H1 (cell line): Measurements from ENCODE around the gene UPF3A. TPM values are rescaled to one million over a fixed set of nuclear protein-coding genes. Genes with fewer than 3 reads are reported as not detected.

Experiments
- CTCF ChIA-PET: fragments of 300-600 bp; sonication (Branson Sonifier 250); formaldehyde crosslinking; loops from one replicate; lab custom pipeline; 2021; ENCODE audit not compliant: partially characterized antibody; lab: Charles Lee
- POLR2A ChIA-PET: fragments of 300-600 bp; sonication (Branson Sonifier 250); formaldehyde crosslinking; loops from one replicate; lab custom pipeline; 2021; ENCODE audit warnings: inconsistent platforms; ENCODE audit not compliant: partially characterized antibody; lab: Charles Lee
- DNase-seq, 2 experiments: peaks; one replicate each; pipeline versions ENCODE4 v3.0.0 to v3.0.0-alpha.2; 2010 to 2022; ENCODE audit warnings: low spot score in 2 of 2, low read depth in 1 of 2, mixed read lengths in 1 of 2
- FAIRE-seq: peaks from 2 replicates; lab custom pipeline; 2011; peaks lifted over from hg19 to GRCh38; lab: Jason Lieb, UNC
- H2AFZ ChIP-seq: 2 replicates; pipeline ENCODE4 v1.8.1; 2012; ENCODE audit warnings: low read length, inconsistent platforms
- H2AK5ac ChIP-seq: 2 replicates; pipeline ENCODE4 v1.6.1; 2013; ENCODE audit warnings: low read depth, low read length
- H2BK120ac ChIP-seq: replicated peaks from 2 replicates; pipeline ENCODE3; 2013; ENCODE audit warnings: low read depth, low read length, inconsistent platforms
- H2BK12ac ChIP-seq: 2 replicates; pipeline ENCODE4 v1.6.1; 2013; ENCODE audit warnings: low read depth, low read length
- H2BK15ac ChIP-seq: 2 replicates; pipeline ENCODE4 v1.6.1; 2013; ENCODE audit warnings: low read length
- H2BK20ac ChIP-seq: 2 replicates; pipeline ENCODE4 v1.6.1; 2013; ENCODE audit warnings: low read length
- H2BK5ac ChIP-seq: 2 replicates; pipeline ENCODE4 v1.6.1; 2013; ENCODE audit warnings: low read depth, low read length
- H3K14ac ChIP-seq: 2 replicates; pipeline ENCODE4 v1.6.1; 2013; ENCODE audit warnings: inconsistent platforms; ENCODE audit not compliant: insufficient read length
- H3K18ac ChIP-seq: 2 replicates; pipeline ENCODE4 v1.6.1; 2013; ENCODE audit warnings: low read length; ENCODE audit errors: extremely low read depth
- H3K23ac ChIP-seq: 2 replicates; pipeline ENCODE4 v1.6.1; 2013; ENCODE audit warnings: inconsistent platforms; ENCODE audit not compliant: insufficient read length
- H3K23me2 ChIP-seq: 2 replicates; pipeline ENCODE4 v1.6.1; 2013; ENCODE audit warnings: low read depth, low read length
- H3K27ac ChIP-seq: 2 replicates; pipeline ENCODE4 v1.6.1; 2011; ENCODE audit warnings: low read depth, low read length, inconsistent platforms
- H3K27me3 ChIP-seq, 4 experiments: replicated peaks in 1 of 4; 1 replicate in 1 of 4; 2 replicates in 3 of 4; pipeline versions ENCODE4 v1.6.1 to v1.8.1; 2011 to 2013; ENCODE audit warnings: low read length in 3 of 4, mild to moderate bottlenecking in 3 of 4, inconsistent platforms in 2 of 4, mixed read lengths in 2 of 4, moderate library complexity in 1 of 4; ENCODE audit not compliant: control insufficient read depth in 3 of 4, insufficient read depth in 3 of 4; ENCODE audit errors: extremely low read depth in 1 of 4
- H3K36me3 ChIP-seq, 4 experiments: 2 replicates each; pipeline versions ENCODE4 v1.6.1 to v1.8.1; 2011 to 2013; ENCODE audit warnings: mild to moderate bottlenecking in 4 of 4, low read length in 3 of 4, moderate library complexity in 2 of 4, control low read depth in 1 of 4, inconsistent platforms in 1 of 4; ENCODE audit not compliant: insufficient read depth in 4 of 4, control insufficient read depth in 2 of 4
- H3K4ac ChIP-seq: replicated peaks from 2 replicates; pipeline ENCODE3; 2013; ENCODE audit warnings: low read length, low read depth, mixed read lengths, inconsistent platforms; ENCODE audit not compliant: insufficient read length
- H3K4me1 ChIP-seq, 4 experiments: replicated peaks in 1 of 4; 1 replicate in 1 of 4; 2 replicates in 3 of 4; pipeline versions ENCODE4 v1.6.1 to v1.8.1; 2011 to 2013; ENCODE audit warnings: low read length in 3 of 4, inconsistent platforms in 2 of 4, mixed read lengths in 1 of 4; ENCODE audit not compliant: insufficient read depth in 4 of 4, control insufficient read depth in 3 of 4
- H3K4me2 ChIP-seq, 2 experiments: 2 replicates each; pipeline versions ENCODE4 v1.6.1 to v1.8.1; 2011 to 2013; ENCODE audit warnings: low read depth in 2 of 2, low read length in 2 of 2, control low read depth in 1 of 2, inconsistent platforms in 1 of 2, mild to moderate bottlenecking in 1 of 2; ENCODE audit not compliant: insufficient read depth in 1 of 2
- H3K4me3 ChIP-seq, 4 experiments: fragments of 200-600, 300-600 bp in 1 of 4; sonication (generic), shearing (Covaris generic), sonication (Bioruptor Twin) in 1 of 4; 2 replicates each; pipeline versions ENCODE4 v1.5.1 to v1.8.1; 2011 to 2016; ENCODE audit warnings: low read length in 4 of 4, low read depth in 3 of 4, control low read depth in 2 of 4, inconsistent platforms in 2 of 4, mild to moderate bottlenecking in 2 of 4, mixed read lengths in 1 of 4, moderate library complexity in 1 of 4; ENCODE audit not compliant: insufficient read depth in 2 of 4; ENCODE audit errors: extremely low read depth in 1 of 4
- H3K56ac ChIP-seq: replicated peaks from 2 replicates; pipeline ENCODE3; 2013; ENCODE audit warnings: low read depth, mild to moderate bottlenecking, mixed read lengths, low read length, inconsistent platforms; ENCODE audit not compliant: insufficient read length
- H3K79me1 ChIP-seq: 2 replicates; pipeline ENCODE4 v1.6.1; 2013; ENCODE audit warnings: low read depth, low read length, control low read depth
- H3K79me2 ChIP-seq, 2 experiments: 2 replicates each; pipeline versions ENCODE4 v1.6.1 to v1.8.1; 2012 to 2013; ENCODE audit warnings: low read length in 2 of 2, mild to moderate bottlenecking in 2 of 2, inconsistent platforms in 1 of 2; ENCODE audit not compliant: insufficient read depth in 2 of 2, control insufficient read depth in 1 of 2
- H3K9ac ChIP-seq, 4 experiments: replicated peaks in 1 of 4; 1 replicate in 1 of 4; 2 replicates in 3 of 4; pipeline versions ENCODE4 v1.6.1 to v1.8.1; 2011 to 2013; ENCODE audit warnings: low read depth in 3 of 4, low read length in 3 of 4, control low read depth in 2 of 4, mild to moderate bottlenecking in 2 of 4, moderate library complexity in 2 of 4, inconsistent platforms in 1 of 4; ENCODE audit errors: extremely low read depth in 1 of 4
- H3K9me3 ChIP-seq, 2 experiments: 2 replicates each; pipeline versions ENCODE4 v1.6.1 to v1.8.1; 2012 to 2013; ENCODE audit warnings: mild to moderate bottlenecking in 2 of 2, moderate library complexity in 2 of 2, control low read depth in 1 of 2, inconsistent platforms in 1 of 2, low read depth in 1 of 2, low read length in 1 of 2, mixed read lengths in 1 of 2; ENCODE audit not compliant: insufficient read depth in 2 of 2
- H4K20me1 ChIP-seq, 2 experiments: replicated peaks in 1 of 2; 2 replicates each; pipeline versions ENCODE3 to v1.8.1; 2011 to 2013; ENCODE audit warnings: inconsistent platforms in 2 of 2, low read length in 2 of 2, mild to moderate bottlenecking in 1 of 2; ENCODE audit not compliant: insufficient read depth in 2 of 2, control insufficient read depth in 1 of 2
- H4K5ac ChIP-seq: 2 replicates; pipeline ENCODE4 v1.6.1; 2013; ENCODE audit warnings: low read length, low read depth, mixed read lengths, inconsistent platforms; ENCODE audit not compliant: insufficient read length
- H4K8ac ChIP-seq: 2 replicates; pipeline ENCODE4 v1.8.0; 2013; ENCODE audit warnings: mild to moderate bottlenecking, moderate library complexity, low read length, inconsistent platforms; ENCODE audit not compliant: insufficient read depth; ENCODE audit errors: extremely low read depth
- H4K91ac ChIP-seq: replicated peaks from 2 replicates; pipeline ENCODE3; 2013; ENCODE audit warnings: low read length, mixed read lengths, inconsistent platforms; ENCODE audit not compliant: insufficient read length
- ASH2L ChIP-seq: fragments of 200-600, 300-600 bp; sonication (generic); IDR thresholded peaks from one replicate; pipeline ENCODE4 v1.7.1; 2017; ENCODE audit warnings: low read length
- CBX8 ChIP-seq: fragments of 300-800, 300-1000 bp; sonication (generic); IDR thresholded peaks from 2 replicates; pipeline ENCODE4 v1.7.1; 2016; ENCODE audit warnings: low read depth, low read length, borderline replicate concordance
- EGR1 ChIP-seq: IDR thresholded peaks from 2 replicates; pipeline ENCODE4 v1.6.1; 2011; ENCODE audit warnings: low read depth, low read length, borderline replicate concordance
- HDAC2 ChIP-seq, 2 experiments: fragments of 300-600 bp in 1 of 2; sonication (generic) in 1 of 2; IDR thresholded peaks; 2 replicates each; pipeline ENCODE4 v1.6.1; 2011 to 2012; ENCODE audit warnings: low read depth in 2 of 2, low read length in 2 of 2, mild to moderate bottlenecking in 2 of 2, moderate library complexity in 2 of 2, borderline replicate concordance in 1 of 2, inconsistent platforms in 1 of 2
- MAFK ChIP-seq: IDR thresholded peaks from 2 replicates; pipeline ENCODE4 v1.6.1; 2012; ENCODE audit warnings: low read depth, mild to moderate bottlenecking, improper control_type of control experiment, low read length
- PHF8 ChIP-seq: fragments of 200-600 bp; sonication (generic); conservative IDR thresholded peaks from 2 replicates; pipeline ENCODE4 v1.7.1; 2012; ENCODE audit warnings: low read depth, mild to moderate bottlenecking, inconsistent platforms, low read length, moderate library complexity
- POLR2A ChIP-seq, 2 experiments: IDR thresholded peaks; 1 replicate in 1 of 2; 2 replicates in 1 of 2; pipeline ENCODE4 v1.6.1; 2011; ENCODE audit warnings: low read depth in 2 of 2, low read length in 2 of 2, mild to moderate bottlenecking in 2 of 2; ENCODE audit errors: control extremely low read depth in 1 of 2
- POLR2AphosphoS5 ChIP-seq: IDR thresholded peaks from 2 replicates; pipeline ENCODE4 v1.6.1; 2011; ENCODE audit warnings: low read depth, low read length
- SAP30 ChIP-seq: fragments of 300-600 bp; sonication (generic); IDR thresholded peaks from 2 replicates; pipeline ENCODE4 v1.7.1; 2012; ENCODE audit warnings: low read length, moderate library complexity, mild to moderate bottlenecking, inconsistent platforms; ENCODE audit not compliant: insufficient read depth, insufficient replicate concordance
- SRF ChIP-seq: IDR thresholded peaks from 2 replicates; pipeline ENCODE4 v1.6.1; 2011; ENCODE audit warnings: mild to moderate bottlenecking, low read depth, low read length, moderate library complexity
- TBP ChIP-seq: IDR thresholded peaks from 2 replicates; pipeline ENCODE4 v1.6.1; 2011; ENCODE audit warnings: low read depth, low read length, improper control_type of control experiment
- TEAD4 ChIP-seq: IDR thresholded peaks from 2 replicates; pipeline ENCODE4 v1.6.1; 2012; ENCODE audit warnings: low read depth, low read length, inconsistent platforms, mixed read lengths
- ZNF274 ChIP-seq: IDR thresholded peaks from 2 replicates; pipeline ENCODE4 v1.7.0; 2012; ENCODE audit warnings: low read length, borderline replicate concordance; ENCODE audit errors: extremely low read depth
- WGBS, 2 experiments: shearing (Covaris generic) in 1 of 2; methylation state at CpG; one replicate each; pipeline versions ENCODE4 v1.1.6 to v1.1.7; 2013 to 2015; ENCODE audit warnings: low lambda C conversion rate in 2 of 2, mixed read lengths in 2 of 2, inconsistent platforms in 1 of 2, low coverage in 1 of 2, missing lambda C conversion rate in 1 of 2; ENCODE audit not compliant: insufficient replicate concordance in 2 of 2, insufficient coverage in 1 of 2, insufficient read length in 1 of 2; ENCODE audit errors: extremely low coverage in 1 of 2, missing lambda C conversion rate in 1 of 2; 5-methylcytosine and 5-hydroxymethylcytosine counted together
- polyA plus RNA-seq, 7 experiments: library from polyadenylated mRNA; depleted of rRNA in 3 of 7; stranded (reverse) in 5 of 7; unstranded in 2 of 7; fragments of >200 nt in 5 of 7; fragments of 200-250 nt in 2 of 7; gene quantifications; 1 replicate in 5 of 7; 2 replicates in 1 of 7; 4 replicates in 1 of 7; pipeline versions ENCODE4 v1.2.1 to v1.2.3, GENCODE V29; 2011 to 2013; ENCODE audit warnings: missing spikeins in 2 of 7, mixed read lengths in 2 of 7
- total RNA-seq: library from RNA; stranded (reverse); fragmentation: NEBNext Ultra II Directional; extraction: Animal tissue kit (Norgen Biotek cat#: 25700); gene quantifications from 2 replicates; pipeline ENCODE4 v1.2.1, GENCODE V29; 2021
- TF ChIP-seq, protein P1 (sequence below): IDR thresholded peaks from 2 replicates; pipeline ENCODE4 v1.6.1; 2011; ENCODE audit warnings: low read length, improper control_type of control experiment

UPF3A gene
- total and polyA plus RNA-seq, 2 of the 8 experiments (the other 6 are each of a cell fraction or from before 2014, with no cell fraction given), result 47.1 to 58.2 TPM

DNA sequence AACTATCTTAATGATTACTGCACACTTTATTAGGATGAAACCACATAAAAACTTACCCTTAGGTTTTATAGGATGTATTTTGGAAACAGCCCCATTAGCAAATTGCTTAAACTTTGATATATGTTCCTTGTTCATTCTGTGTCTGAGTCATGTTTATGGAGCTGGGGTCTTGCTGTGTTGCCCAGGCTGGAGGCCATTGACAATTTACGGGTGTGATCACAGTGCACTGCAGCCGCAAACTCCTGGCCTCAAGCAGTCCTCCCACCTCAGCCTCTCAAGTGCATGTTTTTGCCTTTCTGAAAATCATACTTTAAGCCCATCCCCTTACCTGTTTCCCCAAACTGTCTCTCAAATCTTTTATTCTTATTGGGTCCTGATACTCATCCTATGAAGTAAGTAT, 27.7 kb downstream of the UPF3A start:
- 100% methylated on average over 2 of the region's 2 CpGs; no CpG with 5 or more reads in 1 of the 2 experiments for WGBS, 2 experiments
- TF ChIP-seq HDAC2 (IDR thresholded peaks at IDR 0.05; ENCODE audit: borderline replicate concordance in 1 of 2, low read depth in 2 of 2, low read length in 2 of 2) (no peak), POLR2AphosphoS5 (no peak), TBP (no peak), MAFK (no peak), SAP30 (no peak), CBX8 (no peak), POLR2A (IDR thresholded peaks at IDR 0.05; ENCODE audit: control extremely low read depth in 1 of 2, low read depth in 2 of 2, low read length in 2 of 2) (no peak), TEAD4 (no peak), ASH2L (no peak), ZNF274 (no peak), SRF (no peak), EGR1 (no peak), PHF8 (no peak)
- TF ChIP-seq, protein P1, sequence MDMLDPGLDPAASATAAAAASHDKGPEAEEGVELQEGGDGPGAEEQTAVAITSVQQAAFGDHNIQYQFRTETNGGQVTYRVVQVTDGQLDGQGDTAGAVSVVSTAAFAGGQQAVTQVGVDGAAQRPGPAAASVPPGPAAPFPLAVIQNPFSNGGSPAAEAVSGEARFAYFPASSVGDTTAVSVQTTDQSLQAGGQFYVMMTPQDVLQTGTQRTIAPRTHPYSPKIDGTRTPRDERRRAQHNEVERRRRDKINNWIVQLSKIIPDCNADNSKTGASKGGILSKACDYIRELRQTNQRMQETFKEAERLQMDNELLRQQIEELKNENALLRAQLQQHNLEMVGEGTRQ, result no peak

More for the DNA sequence above, 27.7 kb downstream of the UPF3A start:
- Histone ChIP-seq H4K91ac (no peak overlapping the region), H3K56ac (no peak overlapping the region), H2BK5ac (no peak overlapping the region), H3K4me3 (no peak overlapping the region), H4K8ac (no peak overlapping the region), H3K36me3 (peaks cover 0 to 17% (median 8%) of the 10 kb centered on the region in 4 experiments; a peak in 5 of 8 replicates), H4K20me1 (peaks cover 0 to 2% of the 10 kb centered on the region in 2 experiments), H3K14ac (no peak overlapping the region), H2BK15ac (no peak overlapping the region), H3K23ac (no peak overlapping the region), H2BK120ac (no peak overlapping the region), H3K27me3 (no peaks in the 10 kb centered on the region), H3K4me2 (no peak overlapping the region), H2BK12ac (no peak overlapping the region), H3K4ac (no peak overlapping the region), H3K79me2 (no peaks in the 10 kb centered on the region), H3K23me2 (peaks cover 2% of the 10 kb centered on the region; the same call in 1 of the 2 replicates), H4K5ac (no peak overlapping the region), H2BK20ac (no peak overlapping the region), H3K27ac (no peak overlapping the region), H2AFZ (no peak overlapping the region), H3K9me3 (no peaks in the 10 kb centered on the region), H3K9ac (no peak overlapping the region), H2AK5ac (no peak overlapping the region), H3K18ac (no peak overlapping the region), H3K79me1 (no peaks in the 10 kb centered on the region), H3K4me1 (no peaks in the 10 kb centered on the region)
- ChIA-PET POLR2A (interaction anchor here (0.9 to 1.8 kb wide), 5 partner anchors 10 to 40 kb away, joined by 3 to 8 read pairs (median 3); no protein-coding TSS in a partner anchor), CTCF (interaction anchor here (1.9 to 2.0 kb wide), 2 partner anchors 16 to 30 kb away, joined by 5 to 6 read pairs; no protein-coding TSS in a partner anchor)
- no peak for DNase-seq
- no peak for FAIRE-seq
